GM18907 (cell line): ENCODE measurements around the gene RUNX2.

ENCODE experiments used
- ATAC-seq: cut with Tn5 transposase; IDR thresholded peaks from one replicate; pipeline ENCODE4 v1.9.1; 2021; ENCODE audit warnings: mild to moderate bottlenecking, moderate library complexity; ENCODE audit not compliant: unreplicated experiment

RUNX2 gene

GRCh38 chr6:45576648-45577624 is 248.8 kb downstream of the RUNX2 start:
- ATAC-seq = no peak

DNA sequence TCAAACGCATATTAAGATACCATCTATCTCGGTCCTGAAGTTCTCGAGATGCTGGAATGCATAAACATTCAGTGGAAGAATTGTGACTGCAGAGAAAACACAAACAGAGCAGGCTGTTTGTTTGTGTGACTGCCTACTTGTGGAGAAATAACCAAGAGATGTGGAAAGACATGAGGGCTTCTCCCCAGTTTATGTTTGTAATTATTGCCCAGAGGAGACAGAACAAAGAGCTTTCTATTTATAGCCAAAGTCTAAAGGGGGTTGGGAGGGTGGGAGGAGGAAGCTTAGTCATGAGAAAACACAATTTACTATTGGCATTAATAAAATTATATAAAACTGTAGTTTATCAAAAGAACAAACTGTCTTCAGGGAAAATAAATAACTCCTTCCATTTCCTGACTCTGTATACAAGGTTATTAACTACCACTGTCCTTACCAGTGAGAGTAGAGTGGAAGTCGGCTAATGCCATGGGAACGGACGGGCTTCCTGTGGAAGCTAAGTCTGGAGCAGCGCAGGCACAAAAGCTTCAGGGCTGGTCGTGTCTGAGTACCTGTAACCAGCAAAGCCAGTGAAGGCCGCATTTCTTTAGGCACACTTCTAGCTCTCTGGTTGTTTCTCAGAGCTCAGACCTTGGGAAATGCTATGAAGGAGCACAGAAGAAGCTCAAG is 249.8 kb downstream of the RUNX2 start:
- ATAC-seq = no peak

DNA sequence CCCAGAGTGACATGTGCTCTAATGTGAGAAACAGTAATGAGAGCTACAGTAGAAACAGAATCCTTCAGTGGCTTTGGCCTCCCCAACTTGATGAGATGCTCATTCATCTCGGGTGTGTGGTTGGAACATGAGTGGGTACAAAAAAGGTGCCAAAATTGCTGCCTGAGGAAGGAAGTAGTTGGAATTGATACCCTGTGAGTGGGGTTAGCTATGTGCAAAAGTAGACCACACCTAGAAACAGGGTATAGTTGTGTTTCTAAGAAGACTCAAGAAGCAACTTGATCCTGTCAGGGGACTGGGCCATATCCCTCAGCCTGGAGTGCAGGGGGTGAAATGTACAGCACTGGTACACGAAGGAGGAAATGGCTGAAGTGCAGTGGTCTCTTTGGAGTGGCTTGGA is 256.0 kb downstream of the RUNX2 start:
- ATAC-seq = no peak

GRCh38 chr6:45586216-45587171 is 258.4 kb downstream of the RUNX2 start:
- ATAC-seq = no peak

DNA sequence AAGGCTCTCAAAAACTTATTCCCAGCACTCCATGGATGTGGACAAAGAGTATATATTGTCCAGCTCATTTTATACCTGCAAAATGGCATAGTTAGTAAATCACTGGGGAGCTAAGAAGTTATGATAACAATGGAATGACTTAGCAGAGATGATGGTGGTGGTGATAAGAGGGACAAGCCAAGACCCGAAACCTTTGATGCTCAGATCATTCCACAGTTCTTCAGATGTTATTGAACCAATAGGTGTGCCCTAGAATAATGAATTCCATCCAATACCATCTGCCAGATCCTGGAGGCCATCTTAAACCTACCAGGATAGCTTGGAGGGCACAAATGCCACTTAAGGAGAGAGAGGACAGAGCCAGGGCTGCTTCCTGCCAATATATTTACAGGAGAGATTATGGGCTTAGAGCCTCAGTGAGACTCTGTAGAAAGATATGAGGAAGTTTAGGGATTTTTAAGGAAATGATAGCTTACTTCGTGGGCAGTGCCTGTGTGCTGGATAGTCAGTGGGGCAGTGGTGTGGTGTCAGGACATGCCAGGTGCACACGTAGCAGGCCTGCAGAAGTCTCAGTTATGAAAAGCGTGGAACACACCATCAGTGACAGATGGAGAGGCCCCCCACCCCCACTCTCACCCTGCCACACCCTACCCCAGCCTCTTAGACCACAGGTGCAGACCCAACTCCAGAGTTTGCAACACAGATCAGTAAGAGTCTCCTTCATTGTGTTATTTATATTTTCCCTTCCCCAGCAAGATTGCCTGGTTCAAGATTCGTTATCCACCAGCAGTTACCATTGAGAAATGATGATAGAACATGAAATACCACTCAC is 259.3 kb downstream of the RUNX2 start:
- no peak for ATAC-seq

DNA sequence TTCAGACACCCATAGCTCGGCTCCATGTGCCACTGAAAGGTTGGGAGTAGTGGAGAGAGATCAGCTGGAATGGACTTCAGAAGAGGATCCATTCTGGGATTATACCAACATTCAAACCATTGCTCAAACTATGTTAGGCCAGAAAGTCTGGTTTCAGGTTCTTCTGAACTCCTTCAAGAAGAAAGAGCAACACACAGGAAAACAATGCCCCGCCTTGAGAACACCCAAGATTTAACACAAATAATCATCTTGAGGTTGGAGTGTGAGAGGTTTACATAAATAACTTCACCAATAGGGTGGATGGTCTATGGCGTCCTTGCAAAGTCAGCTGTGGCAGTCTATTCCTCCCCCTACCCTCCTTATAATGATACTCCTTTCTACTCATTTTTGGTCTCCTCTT is 261.2 kb downstream of the RUNX2 start:
- ATAC-seq = no peak

DNA sequence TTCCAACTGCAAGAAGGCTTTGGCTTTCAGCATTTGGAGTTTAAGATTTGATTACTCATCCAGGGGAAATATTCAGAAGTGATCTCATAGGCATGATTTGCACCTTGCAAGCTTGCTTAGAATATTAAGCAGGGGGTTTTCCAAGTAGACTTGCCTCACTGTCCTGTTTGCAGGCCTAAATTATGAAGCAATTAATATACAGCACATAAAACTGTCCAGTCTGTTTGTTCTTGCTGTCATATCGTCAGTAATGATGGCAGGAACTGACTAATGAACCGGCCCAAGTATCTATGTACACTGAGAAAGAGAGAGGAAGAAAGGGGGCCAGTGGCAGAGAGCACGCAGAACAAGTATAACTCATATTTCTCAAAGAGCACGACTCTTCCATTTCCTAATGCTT is 262.1 kb downstream of the RUNX2 start:
- no peak for ATAC-seq

GRCh38 chr6:45590696-45591184 is 262.6 kb downstream of the RUNX2 start:
- ATAC-seq = no peak

- no peak for ATAC-seq
Observed at GRCh38 chr6:45591306-45591705, 263.2 kb downstream of the RUNX2 start.

GRCh38 chr6:45591890-45592289 is 263.8 kb downstream of the RUNX2 start:
- no peak for ATAC-seq

DNA sequence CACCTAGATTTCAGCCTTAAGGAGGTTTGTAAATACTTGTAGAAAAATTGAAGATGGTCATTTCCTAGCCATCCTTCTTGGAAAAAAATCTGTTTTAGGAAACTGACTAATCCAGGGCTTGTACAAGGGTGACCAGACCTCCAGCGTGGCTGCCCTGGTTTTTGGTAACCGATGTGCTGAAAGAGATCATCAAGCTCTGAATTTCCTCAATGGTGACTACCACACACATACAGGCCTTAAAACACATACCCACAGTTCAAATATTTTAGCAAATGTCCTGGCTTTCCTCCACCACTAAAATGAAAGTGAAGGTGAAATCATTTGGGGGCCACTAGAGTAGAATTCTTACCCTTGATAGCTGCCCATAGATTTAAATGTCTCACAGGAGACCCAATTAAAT is 264.9 kb downstream of the RUNX2 start:
- ATAC-seq = no peak

GRCh38 chr6:45595010-45595851 is 267.1 kb downstream of the RUNX2 start:
- no peak for ATAC-seq

- no peak for ATAC-seq
Observed at GRCh38 chr6:45597424-45597823, 269.3 kb downstream of the RUNX2 start.

- no peak for ATAC-seq
Observed at GRCh38 chr6:45599053-45599452, 270.9 kb downstream of the RUNX2 start.

DNA sequence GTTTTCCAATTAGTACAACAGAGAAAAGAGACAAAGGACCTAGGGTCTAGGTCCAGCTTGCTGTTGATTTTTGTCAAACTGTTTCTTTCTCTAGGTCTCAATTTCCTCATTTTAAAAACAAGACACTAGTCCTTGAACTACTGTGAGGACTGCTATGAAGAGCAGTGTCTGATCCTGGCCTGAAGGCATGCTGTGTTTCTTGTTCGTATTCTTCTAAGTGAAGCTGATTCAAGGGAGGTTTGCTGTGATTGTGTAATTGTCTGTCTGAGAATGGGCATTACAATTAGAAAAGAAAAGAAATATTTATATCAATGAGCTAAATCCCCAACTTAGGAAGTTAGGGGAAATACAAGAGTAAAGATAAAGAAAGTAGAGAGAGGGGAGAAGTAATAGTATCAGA is 277.8 kb downstream of the RUNX2 start:
- no peak for ATAC-seq

DNA sequence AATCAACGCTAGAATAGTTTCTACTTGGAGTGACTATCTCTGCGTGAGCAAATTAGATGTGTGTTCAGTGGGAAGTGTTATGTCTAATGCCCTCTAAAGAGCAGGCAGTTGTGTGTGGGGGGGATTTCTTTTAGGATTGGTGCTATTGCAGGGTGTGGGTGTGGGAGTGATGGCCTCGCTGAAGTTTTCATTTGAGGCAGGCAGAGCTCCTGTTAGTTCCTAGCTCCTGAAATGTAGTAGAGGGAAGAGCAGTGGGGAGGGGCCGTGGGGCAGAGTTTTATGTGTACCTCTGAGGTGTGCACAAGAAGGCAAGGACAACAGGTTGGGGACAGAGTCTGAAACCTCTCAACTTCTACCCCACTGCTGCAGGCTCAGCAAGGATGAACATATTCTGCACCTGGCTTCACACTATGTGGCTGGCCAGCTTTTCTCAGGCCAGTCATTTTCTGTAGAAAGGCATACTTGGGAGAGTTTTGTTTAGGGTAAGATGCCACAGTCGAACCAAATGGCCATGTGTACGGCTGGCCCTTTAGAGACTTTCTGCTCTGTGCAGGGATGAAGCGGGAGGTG is 278.8 kb downstream of the RUNX2 start:
- ATAC-seq = no peak

- ATAC-seq = no peak
Observed at GRCh38 chr6:45607798-45608197, 279.7 kb downstream of the RUNX2 start.

DNA sequence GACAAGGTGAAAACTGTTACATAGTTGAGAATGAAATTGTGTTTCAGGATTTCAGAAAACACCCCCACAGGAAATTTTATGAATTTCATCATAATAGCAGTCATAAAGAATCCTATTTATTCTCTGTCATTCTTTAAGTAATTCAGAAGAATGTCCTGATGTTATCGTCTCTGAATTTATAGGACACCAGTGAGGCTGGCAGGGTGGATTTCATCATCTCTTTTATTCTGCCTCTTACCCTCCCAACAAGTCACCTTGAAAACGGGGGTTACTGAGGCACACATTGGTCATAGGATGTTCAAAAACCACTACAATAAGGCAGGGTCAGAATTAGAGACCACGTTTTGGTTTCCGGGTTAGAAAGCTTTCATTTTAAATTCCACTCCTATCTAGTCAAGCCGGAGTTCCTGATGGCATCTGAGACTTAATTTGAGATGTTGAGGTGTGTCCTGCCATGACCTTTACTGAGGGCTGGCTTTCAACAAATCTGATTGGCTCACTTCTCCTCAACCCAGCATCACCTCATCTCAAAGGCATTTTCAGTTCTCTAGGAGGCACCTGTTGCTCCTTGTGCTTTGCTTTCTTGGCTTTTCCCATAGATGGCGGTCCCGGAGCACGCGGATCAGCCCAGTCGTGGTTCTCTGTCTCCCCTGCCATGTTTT is 280.3 kb downstream of the RUNX2 start:
- ATAC-seq = no peak
